Measurements from ENCODE around the gene FRMD1. TPM values are rescaled to one million over a fixed set of nuclear protein-coding genes. Genes with fewer than 3 reads are reported as not detected.

The FRMD1 gene
- total RNA-seq, 1 experiment from 2014 or later, result 0.57 TPM

DNA sequence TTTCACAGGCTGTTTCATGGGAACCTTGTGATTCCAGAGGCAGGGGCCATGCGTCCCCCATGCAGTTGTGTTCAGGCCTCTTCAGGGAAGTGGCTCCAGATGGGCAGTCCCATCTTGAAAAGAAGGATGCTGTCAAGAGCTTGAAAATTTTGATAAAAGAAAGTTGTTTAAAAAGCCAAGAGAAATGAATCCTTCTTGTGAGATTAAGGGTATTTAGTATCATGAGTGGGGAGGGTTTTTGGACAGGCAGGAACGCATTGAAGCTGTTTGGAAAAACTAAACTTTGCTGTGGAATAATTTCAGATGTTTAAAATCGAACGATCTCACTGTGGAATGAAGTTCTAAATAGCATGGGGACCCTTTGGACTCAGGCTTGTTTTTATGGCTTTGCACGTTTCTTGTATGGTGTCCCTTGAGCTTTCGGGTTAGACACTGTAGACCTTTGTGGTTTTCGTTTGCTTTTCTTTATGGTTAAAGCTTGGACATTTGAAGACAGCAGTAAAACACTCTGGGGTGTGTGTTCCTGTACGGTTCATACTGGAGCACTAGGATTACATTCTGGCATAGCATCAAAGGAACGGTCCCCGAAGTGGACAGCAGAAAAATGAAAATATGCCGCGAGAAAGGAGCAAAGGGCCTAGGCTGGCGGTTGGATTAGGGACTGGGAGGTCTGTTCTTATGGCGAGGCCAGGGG lies 63.4 kb downstream of the FRMD1 start:
- Mint-ChIP-seq H3K27me3 (ENCODE audit: low read depth) (peaks cover 5% of the 10 kb centered on the region; the same call in 1 of the 2 replicates), H3K36me3 (peaks cover 19% of the 10 kb centered on the region), H3K4me3 (no peak overlapping the region), H3K4me1 (peaks cover 14% of the 10 kb centered on the region), H3K27ac (no peak overlapping the region), H3K9me3 (peaks cover 34% of the 10 kb centered on the region)
- CTCF ChIA-PET, result no interaction called here
- POLR2A ChIA-PET, result no interaction called here
- no peak for TF ChIP-seq FOXP1 (CRISPR knock-in tag; IDR thresholded peaks at IDR 0.05; ENCODE audit: borderline replicate concordance)
- no peak for TF ChIP-seq GTF2I (CRISPR knock-in tag; conservative IDR thresholded peaks at IDR 0.05)
- TF ChIP-seq, protein P1, sequence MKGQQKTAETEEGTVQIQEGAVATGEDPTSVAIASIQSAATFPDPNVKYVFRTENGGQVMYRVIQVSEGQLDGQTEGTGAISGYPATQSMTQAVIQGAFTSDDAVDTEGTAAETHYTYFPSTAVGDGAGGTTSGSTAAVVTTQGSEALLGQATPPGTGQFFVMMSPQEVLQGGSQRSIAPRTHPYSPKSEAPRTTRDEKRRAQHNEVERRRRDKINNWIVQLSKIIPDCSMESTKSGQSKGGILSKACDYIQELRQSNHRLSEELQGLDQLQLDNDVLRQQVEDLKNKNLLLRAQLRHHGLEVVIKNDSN (CRISPR knock-in tag; IDR thresholded peaks at IDR 0.05), result no peak
- TF ChIP-seq PRRX2 (CRISPR knock-in tag; IDR thresholded peaks at IDR 0.05), result no peak
- no peak for TF ChIP-seq ZNF416 (CRISPR knock-in tag; IDR thresholded peaks at IDR 0.05)
- no peak for TF ChIP-seq ZNF219 (CRISPR knock-in tag; IDR thresholded peaks at IDR 0.05; ENCODE audit: borderline replicate concordance)
- no peak for TF ChIP-seq NR2C2 (CRISPR knock-in tag; IDR thresholded peaks at IDR 0.05)
- TF ChIP-seq TCF7 (CRISPR knock-in tag; IDR thresholded peaks at IDR 0.05; ENCODE audit: low read depth), result no peak
- DNase-seq (ENCODE audit: low spot score) (no peak), ATAC-seq (no peak)

DNA sequence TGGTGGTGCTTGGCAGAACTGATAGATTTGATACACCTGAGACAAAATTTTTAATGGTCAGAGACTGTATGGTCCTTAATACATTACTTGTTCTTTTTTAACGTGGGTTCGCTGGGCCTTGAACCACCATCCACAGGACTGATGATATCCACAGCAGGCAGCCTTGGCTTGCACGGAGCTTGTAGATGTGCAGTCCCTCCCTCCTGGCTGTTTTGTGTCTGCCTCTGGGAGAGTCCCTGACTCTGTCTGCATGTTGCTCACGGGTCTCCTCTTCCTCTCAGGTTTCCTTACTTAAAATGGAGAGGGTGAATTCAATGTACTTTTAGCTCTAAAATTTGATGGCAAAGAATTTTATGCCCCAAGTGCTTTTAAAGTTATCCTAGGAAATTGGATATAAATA lies 64.0 kb downstream of the FRMD1 start:
- no peak overlapping the region for H3K27ac Mint-ChIP-seq
- no peak for DNase-seq (ENCODE audit: low spot score)
- peaks cover 40% of the 10 kb centered on the region for H3K9me3 Mint-ChIP-seq
- H3K27me3 Mint-ChIP-seq (ENCODE audit: low read depth), result peaks cover 5% of the 10 kb centered on the region; the same call in 1 of the 2 replicates
- CTCF ChIA-PET, result no interaction called here
- H3K36me3 Mint-ChIP-seq, result peaks cover 22% of the 10 kb centered on the region
- TF ChIP-seq, protein P2, sequence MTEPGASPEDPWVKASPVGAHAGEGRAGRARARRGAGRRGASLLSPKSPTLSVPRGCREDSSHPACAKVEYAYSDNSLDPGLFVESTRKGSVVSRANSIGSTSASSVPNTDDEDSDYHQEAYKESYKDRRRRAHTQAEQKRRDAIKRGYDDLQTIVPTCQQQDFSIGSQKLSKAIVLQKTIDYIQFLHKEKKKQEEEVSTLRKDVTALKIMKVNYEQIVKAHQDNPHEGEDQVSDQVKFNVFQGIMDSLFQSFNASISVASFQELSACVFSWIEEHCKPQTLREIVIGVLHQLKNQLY (CRISPR knock-in tag; IDR thresholded peaks at IDR 0.05), result no peak
- TF ChIP-seq ZNF416 (CRISPR knock-in tag; IDR thresholded peaks at IDR 0.05) (no peak), ELF4 (CRISPR knock-in tag; IDR thresholded peaks at IDR 0.05; ENCODE audit: low read depth) (no peak), TP53 (CRISPR knock-in tag; IDR thresholded peaks at IDR 0.05) (no peak), ZNF317 (CRISPR knock-in tag; IDR thresholded peaks at IDR 0.05; ENCODE audit: borderline replicate concordance, low read depth) (no peak), HMGA2 (CRISPR knock-in tag; IDR thresholded peaks at IDR 0.05) (no peak), NR2C2 (CRISPR knock-in tag; IDR thresholded peaks at IDR 0.05) (no peak), FOXP1 (CRISPR knock-in tag; IDR thresholded peaks at IDR 0.05; ENCODE audit: borderline replicate concordance) (no peak), JAZF1 (CRISPR knock-in tag; IDR thresholded peaks at IDR 0.05) (no peak), TCF7 (CRISPR knock-in tag; IDR thresholded peaks at IDR 0.05; ENCODE audit: low read depth) (no peak), NFYB (CRISPR knock-in tag; conservative IDR thresholded peaks at IDR 0.05; ENCODE audit: low read depth) (no peak), ATF1 (CRISPR knock-in tag; IDR thresholded peaks at IDR 0.05) (no peak)
- TF ChIP-seq, protein P3, sequence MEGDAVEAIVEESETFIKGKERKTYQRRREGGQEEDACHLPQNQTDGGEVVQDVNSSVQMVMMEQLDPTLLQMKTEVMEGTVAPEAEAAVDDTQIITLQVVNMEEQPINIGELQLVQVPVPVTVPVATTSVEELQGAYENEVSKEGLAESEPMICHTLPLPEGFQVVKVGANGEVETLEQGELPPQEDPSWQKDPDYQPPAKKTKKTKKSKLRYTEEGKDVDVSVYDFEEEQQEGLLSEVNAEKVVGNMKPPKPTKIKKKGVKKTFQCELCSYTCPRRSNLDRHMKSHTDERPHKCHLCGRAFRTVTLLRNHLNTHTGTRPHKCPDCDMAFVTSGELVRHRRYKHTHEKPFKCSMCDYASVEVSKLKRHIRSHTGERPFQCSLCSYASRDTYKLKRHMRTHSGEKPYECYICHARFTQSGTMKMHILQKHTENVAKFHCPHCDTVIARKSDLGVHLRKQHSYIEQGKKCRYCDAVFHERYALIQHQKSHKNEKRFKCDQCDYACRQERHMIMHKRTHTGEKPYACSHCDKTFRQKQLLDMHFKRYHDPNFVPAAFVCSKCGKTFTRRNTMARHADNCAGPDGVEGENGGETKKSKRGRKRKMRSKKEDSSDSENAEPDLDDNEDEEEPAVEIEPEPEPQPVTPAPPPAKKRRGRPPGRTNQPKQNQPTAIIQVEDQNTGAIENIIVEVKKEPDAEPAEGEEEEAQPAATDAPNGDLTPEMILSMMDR (IDR thresholded peaks at IDR 0.05), result no peak
- TF ChIP-seq, protein P4, sequence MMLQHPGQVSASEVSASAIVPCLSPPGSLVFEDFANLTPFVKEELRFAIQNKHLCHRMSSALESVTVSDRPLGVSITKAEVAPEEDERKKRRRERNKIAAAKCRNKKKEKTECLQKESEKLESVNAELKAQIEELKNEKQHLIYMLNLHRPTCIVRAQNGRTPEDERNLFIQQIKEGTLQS (CRISPR knock-in tag; conservative IDR thresholded peaks at IDR 0.05), result no peak
- TF ChIP-seq, protein P5, sequence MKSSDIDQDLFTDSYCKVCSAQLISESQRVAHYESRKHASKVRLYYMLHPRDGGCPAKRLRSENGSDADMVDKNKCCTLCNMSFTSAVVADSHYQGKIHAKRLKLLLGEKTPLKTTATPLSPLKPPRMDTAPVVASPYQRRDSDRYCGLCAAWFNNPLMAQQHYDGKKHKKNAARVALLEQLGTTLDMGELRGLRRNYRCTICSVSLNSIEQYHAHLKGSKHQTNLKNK (CRISPR knock-in tag; IDR thresholded peaks at IDR 0.05), result no peak
- TF ChIP-seq, protein P6, sequence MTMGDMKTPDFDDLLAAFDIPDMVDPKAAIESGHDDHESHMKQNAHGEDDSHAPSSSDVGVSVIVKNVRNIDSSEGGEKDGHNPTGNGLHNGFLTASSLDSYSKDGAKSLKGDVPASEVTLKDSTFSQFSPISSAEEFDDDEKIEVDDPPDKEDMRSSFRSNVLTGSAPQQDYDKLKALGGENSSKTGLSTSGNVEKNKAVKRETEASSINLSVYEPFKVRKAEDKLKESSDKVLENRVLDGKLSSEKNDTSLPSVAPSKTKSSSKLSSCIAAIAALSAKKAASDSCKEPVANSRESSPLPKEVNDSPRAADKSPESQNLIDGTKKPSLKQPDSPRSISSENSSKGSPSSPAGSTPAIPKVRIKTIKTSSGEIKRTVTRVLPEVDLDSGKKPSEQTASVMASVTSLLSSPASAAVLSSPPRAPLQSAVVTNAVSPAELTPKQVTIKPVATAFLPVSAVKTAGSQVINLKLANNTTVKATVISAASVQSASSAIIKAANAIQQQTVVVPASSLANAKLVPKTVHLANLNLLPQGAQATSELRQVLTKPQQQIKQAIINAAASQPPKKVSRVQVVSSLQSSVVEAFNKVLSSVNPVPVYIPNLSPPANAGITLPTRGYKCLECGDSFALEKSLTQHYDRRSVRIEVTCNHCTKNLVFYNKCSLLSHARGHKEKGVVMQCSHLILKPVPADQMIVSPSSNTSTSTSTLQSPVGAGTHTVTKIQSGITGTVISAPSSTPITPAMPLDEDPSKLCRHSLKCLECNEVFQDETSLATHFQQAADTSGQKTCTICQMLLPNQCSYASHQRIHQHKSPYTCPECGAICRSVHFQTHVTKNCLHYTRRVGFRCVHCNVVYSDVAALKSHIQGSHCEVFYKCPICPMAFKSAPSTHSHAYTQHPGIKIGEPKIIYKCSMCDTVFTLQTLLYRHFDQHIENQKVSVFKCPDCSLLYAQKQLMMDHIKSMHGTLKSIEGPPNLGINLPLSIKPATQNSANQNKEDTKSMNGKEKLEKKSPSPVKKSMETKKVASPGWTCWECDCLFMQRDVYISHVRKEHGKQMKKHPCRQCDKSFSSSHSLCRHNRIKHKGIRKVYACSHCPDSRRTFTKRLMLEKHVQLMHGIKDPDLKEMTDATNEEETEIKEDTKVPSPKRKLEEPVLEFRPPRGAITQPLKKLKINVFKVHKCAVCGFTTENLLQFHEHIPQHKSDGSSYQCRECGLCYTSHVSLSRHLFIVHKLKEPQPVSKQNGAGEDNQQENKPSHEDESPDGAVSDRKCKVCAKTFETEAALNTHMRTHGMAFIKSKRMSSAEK (CRISPR knock-in tag; IDR thresholded peaks at IDR 0.05; ENCODE audit: borderline replicate concordance), result no peak
- TF ChIP-seq, protein P7, sequence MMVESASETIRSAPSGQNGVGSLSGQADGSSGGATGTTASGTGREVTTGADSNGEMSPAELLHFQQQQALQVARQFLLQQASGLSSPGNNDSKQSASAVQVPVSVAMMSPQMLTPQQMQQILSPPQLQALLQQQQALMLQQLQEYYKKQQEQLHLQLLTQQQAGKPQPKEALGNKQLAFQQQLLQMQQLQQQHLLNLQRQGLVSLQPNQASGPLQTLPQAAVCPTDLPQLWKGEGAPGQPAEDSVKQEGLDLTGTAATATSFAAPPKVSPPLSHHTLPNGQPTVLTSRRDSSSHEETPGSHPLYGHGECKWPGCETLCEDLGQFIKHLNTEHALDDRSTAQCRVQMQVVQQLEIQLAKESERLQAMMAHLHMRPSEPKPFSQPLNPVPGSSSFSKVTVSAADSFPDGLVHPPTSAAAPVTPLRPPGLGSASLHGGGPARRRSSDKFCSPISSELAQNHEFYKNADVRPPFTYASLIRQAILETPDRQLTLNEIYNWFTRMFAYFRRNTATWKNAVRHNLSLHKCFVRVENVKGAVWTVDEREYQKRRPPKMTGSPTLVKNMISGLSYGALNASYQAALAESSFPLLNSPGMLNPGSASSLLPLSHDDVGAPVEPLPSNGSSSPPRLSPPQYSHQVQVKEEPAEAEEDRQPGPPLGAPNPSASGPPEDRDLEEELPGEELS (CRISPR knock-in tag; IDR thresholded peaks at IDR 0.05), result no peak
- TF ChIP-seq, protein P8, sequence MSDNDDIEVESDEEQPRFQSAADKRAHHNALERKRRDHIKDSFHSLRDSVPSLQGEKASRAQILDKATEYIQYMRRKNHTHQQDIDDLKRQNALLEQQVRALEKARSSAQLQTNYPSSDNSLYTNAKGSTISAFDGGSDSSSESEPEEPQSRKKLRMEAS (CRISPR knock-in tag; IDR thresholded peaks at IDR 0.05), result no peak
- POLR2A ChIA-PET, result no interaction called here
- H3K4me3 Mint-ChIP-seq, result no peak overlapping the region
- ATAC-seq, result no peak
- H3K4me1 Mint-ChIP-seq, result peaks cover 14% of the 10 kb centered on the region
